HepG2 (cell line): Measurements from ENCODE around the gene EPB41L2. TPM values are rescaled to one million over a fixed set of nuclear protein-coding genes. Genes with fewer than 3 reads are reported as not detected.

Experiments
- CCDC6 ChIP-seq: sonication (generic); formaldehyde crosslinking; IDR thresholded peaks from 2 replicates; pipeline ENCODE4 v1.8.1; 2022; ENCODE audit warnings: mild to moderate bottlenecking, missing genetic modification reagents, moderate library complexity
- EEA1 ChIP-seq: sonication (generic); formaldehyde crosslinking; IDR thresholded peaks from 2 replicates; pipeline ENCODE4 v1.5.1; 2020; ENCODE audit warnings: mild to moderate bottlenecking, missing genetic modification reagents, borderline replicate concordance
- IKZF1 ChIP-seq: fragments of 450-650 bp; IDR thresholded peaks from 2 replicates; pipeline ENCODE4 v1.7.1; 2016
- PHF20 ChIP-seq: sonication (generic); formaldehyde crosslinking; IDR thresholded peaks from 2 replicates; pipeline ENCODE4 v1.5.0; 2020; ENCODE audit warnings: mild to moderate bottlenecking, missing genetic modification reagents
- PRDM15 ChIP-seq: sonication (generic); formaldehyde crosslinking; IDR thresholded peaks from 2 replicates; pipeline ENCODE4 v1.4.0; 2020; ENCODE audit warnings: missing genetic modification reagents
- SRSF4 ChIP-seq: fragments of 200-400 bp; formaldehyde crosslinking; IDR thresholded peaks from one replicate; pipeline ENCODE4 v1.6.1; 2018; ENCODE audit warnings: mild to moderate bottlenecking, low read depth, low read length, moderate library complexity; ENCODE audit not compliant: poor library complexity, severe bottlenecking
- ZBTB42 ChIP-seq: sonication (generic); formaldehyde crosslinking; IDR thresholded peaks from 2 replicates; pipeline ENCODE4 v1.5.0; 2020; ENCODE audit warnings: mild to moderate bottlenecking, missing genetic modification reagents
- ZBTB7A ChIP-seq: sonication (generic); formaldehyde crosslinking; IDR thresholded peaks from 2 replicates; pipeline ENCODE4 v1.8.0; 2022; ENCODE audit warnings: mild to moderate bottlenecking, missing genetic modification reagents
- ZFP1 ChIP-seq: IDR thresholded peaks from 2 replicates; pipeline ENCODE4 v1.6.1; 2016
- ZMYM3 ChIP-seq: sonication (generic); formaldehyde crosslinking; IDR thresholded peaks from 2 replicates; pipeline ENCODE4 v1.5.1; 2020; ENCODE audit warnings: mild to moderate bottlenecking, missing genetic modification reagents
- ZNF207 ChIP-seq: fragments of 450-650 bp; IDR thresholded peaks from 2 replicates; pipeline ENCODE4 v1.6.1; 2016; ENCODE audit warnings: antibody characterized with exemption, borderline replicate concordance
- ZNF260 ChIP-seq: sonication (generic); formaldehyde crosslinking; IDR thresholded peaks from 2 replicates; pipeline ENCODE4 v1.4.0; 2020; ENCODE audit warnings: missing genetic modification reagents, low read depth, mild to moderate bottlenecking, borderline replicate concordance
- ZNF549 ChIP-seq: sonication (generic); formaldehyde crosslinking; IDR thresholded peaks from 2 replicates; pipeline ENCODE4 v1.5.0; 2020; ENCODE audit warnings: missing genetic modification reagents
- ZNF558 ChIP-seq: sonication (generic); formaldehyde crosslinking; IDR thresholded peaks from 2 replicates; pipeline ENCODE4 v1.9.0; 2022; ENCODE audit warnings: mild to moderate bottlenecking, missing genetic modification reagents, borderline replicate concordance
- ZSCAN21 ChIP-seq: sonication (generic); formaldehyde crosslinking; IDR thresholded peaks from 2 replicates; pipeline ENCODE4 v1.8.0; 2022; ENCODE audit warnings: mild to moderate bottlenecking, missing genetic modification reagents, moderate library complexity, borderline replicate concordance
- polyA plus RNA-seq, 8 experiments: library from polyadenylated mRNA; depleted of rRNA in 3 of 8; stranded (reverse) in 7 of 8; unstranded in 1 of 8; fragments of >200 nt; fragmentation: Illumina TruSeq in 4 of 8; extraction: Trizol in 4 of 8; gene quantifications; 2 replicates each; pipeline versions ENCODE4 v1.2.1 to v1.2.3, GENCODE V29; 2011 to 2016; ENCODE audit warnings: low read depth in 4 of 8, missing spikeins in 1 of 8, mixed read lengths in 1 of 8; ENCODE audit not compliant: insufficient read depth in 1 of 8
- total RNA-seq, 5 experiments: library from RNA; depleted of rRNA; stranded (reverse); fragments of >200 nt; fragmentation: Illumina TruSeq; extraction: Trizol; gene quantifications; 2 replicates each; pipeline ENCODE4 v1.2.3, GENCODE V29; 2016; ENCODE audit warnings: low read depth in 1 of 5
- TF ChIP-seq, protein P1 (sequence below): sonication (generic); formaldehyde crosslinking; IDR thresholded peaks from 2 replicates; pipeline ENCODE4 v1.5.0; 2020; ENCODE audit warnings: missing genetic modification reagents
- TF ChIP-seq, protein P2 (sequence below): IDR thresholded peaks from 2 replicates; pipeline ENCODE4 v1.4.0; 2020; ENCODE audit warnings: mild to moderate bottlenecking, missing genetic modification reagents
- TF ChIP-seq, protein P3 (sequence below): IDR thresholded peaks from 2 replicates; pipeline ENCODE4 v1.6.1; 2012; ENCODE audit warnings: inconsistent platforms
- TF ChIP-seq, protein P4 (sequence below): sonication (generic); formaldehyde crosslinking; IDR thresholded peaks from 2 replicates; pipeline ENCODE4 v1.4.0; 2020; ENCODE audit warnings: missing genetic modification reagents

The EPB41L2 gene
- total and polyA plus RNA-seq, 2 of the 13 experiments (the other 11 are each of a cell fraction or from before 2014, with no cell fraction given), result 41.7 to 56.4 TPM

GRCh38 chr6:130858498-130859160 is 204.4 kb downstream of the EPB41L2 start (continued):
- no peak for TF ChIP-seq EEA1 (CRISPR knock-in tag)
- no peak for TF ChIP-seq IKZF1
- no peak for TF ChIP-seq PHF20
- TF ChIP-seq ZNF558 (CRISPR knock-in tag), result no peak
- no peak for TF ChIP-seq PRDM15 (CRISPR knock-in tag)
- 0 out of 2 replicates have a peak, but pooled peaks have one; percentile 71 for TF ChIP-seq ZBTB42
- TF ChIP-seq ZMYM3 (CRISPR knock-in tag), result peak; percentile 59; the same call in 1 of the 2 replicates
- TF ChIP-seq, protein P1, sequence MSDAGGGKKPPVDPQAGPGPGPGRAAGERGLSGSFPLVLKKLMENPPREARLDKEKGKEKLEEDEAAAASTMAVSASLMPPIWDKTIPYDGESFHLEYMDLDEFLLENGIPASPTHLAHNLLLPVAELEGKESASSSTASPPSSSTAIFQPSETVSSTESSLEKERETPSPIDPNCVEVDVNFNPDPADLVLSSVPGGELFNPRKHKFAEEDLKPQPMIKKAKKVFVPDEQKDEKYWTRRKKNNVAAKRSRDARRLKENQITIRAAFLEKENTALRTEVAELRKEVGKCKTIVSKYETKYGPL (CRISPR knock-in tag), result no peak
- TF ChIP-seq, protein P2, sequence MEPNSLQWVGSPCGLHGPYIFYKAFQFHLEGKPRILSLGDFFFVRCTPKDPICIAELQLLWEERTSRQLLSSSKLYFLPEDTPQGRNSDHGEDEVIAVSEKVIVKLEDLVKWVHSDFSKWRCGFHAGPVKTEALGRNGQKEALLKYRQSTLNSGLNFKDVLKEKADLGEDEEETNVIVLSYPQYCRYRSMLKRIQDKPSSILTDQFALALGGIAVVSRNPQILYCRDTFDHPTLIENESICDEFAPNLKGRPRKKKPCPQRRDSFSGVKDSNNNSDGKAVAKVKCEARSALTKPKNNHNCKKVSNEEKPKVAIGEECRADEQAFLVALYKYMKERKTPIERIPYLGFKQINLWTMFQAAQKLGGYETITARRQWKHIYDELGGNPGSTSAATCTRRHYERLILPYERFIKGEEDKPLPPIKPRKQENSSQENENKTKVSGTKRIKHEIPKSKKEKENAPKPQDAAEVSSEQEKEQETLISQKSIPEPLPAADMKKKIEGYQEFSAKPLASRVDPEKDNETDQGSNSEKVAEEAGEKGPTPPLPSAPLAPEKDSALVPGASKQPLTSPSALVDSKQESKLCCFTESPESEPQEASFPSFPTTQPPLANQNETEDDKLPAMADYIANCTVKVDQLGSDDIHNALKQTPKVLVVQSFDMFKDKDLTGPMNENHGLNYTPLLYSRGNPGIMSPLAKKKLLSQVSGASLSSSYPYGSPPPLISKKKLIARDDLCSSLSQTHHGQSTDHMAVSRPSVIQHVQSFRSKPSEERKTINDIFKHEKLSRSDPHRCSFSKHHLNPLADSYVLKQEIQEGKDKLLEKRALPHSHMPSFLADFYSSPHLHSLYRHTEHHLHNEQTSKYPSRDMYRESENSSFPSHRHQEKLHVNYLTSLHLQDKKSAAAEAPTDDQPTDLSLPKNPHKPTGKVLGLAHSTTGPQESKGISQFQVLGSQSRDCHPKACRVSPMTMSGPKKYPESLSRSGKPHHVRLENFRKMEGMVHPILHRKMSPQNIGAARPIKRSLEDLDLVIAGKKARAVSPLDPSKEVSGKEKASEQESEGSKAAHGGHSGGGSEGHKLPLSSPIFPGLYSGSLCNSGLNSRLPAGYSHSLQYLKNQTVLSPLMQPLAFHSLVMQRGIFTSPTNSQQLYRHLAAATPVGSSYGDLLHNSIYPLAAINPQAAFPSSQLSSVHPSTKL (CRISPR knock-in tag), result peak; percentile 51; the same call in 1 of the 2 replicates
- no peak for TF ChIP-seq ZNF207
- TF ChIP-seq ZNF549, result no peak
- no peak for TF ChIP-seq CCDC6 (CRISPR knock-in tag)
- no peak for TF ChIP-seq ZSCAN21 (CRISPR knock-in tag)
- TF ChIP-seq SRSF4, result no peak
- no peak for TF ChIP-seq ZFP1 (CRISPR knock-in tag)
- TF ChIP-seq, protein P3, sequence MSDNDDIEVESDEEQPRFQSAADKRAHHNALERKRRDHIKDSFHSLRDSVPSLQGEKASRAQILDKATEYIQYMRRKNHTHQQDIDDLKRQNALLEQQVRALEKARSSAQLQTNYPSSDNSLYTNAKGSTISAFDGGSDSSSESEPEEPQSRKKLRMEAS, result peak; percentile 63
- TF ChIP-seq, protein P4, sequence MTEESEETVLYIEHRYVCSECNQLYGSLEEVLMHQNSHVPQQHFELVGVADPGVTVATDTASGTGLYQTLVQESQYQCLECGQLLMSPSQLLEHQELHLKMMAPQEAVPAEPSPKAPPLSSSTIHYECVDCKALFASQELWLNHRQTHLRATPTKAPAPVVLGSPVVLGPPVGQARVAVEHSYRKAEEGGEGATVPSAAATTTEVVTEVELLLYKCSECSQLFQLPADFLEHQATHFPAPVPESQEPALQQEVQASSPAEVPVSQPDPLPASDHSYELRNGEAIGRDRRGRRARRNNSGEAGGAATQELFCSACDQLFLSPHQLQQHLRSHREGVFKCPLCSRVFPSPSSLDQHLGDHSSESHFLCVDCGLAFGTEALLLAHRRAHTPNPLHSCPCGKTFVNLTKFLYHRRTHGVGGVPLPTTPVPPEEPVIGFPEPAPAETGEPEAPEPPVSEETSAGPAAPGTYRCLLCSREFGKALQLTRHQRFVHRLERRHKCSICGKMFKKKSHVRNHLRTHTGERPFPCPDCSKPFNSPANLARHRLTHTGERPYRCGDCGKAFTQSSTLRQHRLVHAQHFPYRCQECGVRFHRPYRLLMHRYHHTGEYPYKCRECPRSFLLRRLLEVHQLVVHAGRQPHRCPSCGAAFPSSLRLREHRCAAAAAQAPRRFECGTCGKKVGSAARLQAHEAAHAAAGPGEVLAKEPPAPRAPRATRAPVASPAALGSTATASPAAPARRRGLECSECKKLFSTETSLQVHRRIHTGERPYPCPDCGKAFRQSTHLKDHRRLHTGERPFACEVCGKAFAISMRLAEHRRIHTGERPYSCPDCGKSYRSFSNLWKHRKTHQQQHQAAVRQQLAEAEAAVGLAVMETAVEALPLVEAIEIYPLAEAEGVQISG, result no peak
- TF ChIP-seq ZNF260 (CRISPR knock-in tag), result no peak
- no peak for TF ChIP-seq ZBTB7A
